Neural progenitor cell (in vitro differentiated cells): Measurements from ENCODE around the gene MSRB1. TPM values are rescaled to one million over a fixed set of nuclear protein-coding genes. Genes with fewer than 3 reads are reported as not detected.

Experiments
- DNase-seq: peaks from one replicate; pipeline ENCODE4 v3.0.0-alpha.2; 2016; ENCODE audit warnings: low spot score
- H2AFZ ChIP-seq: fragments of 200-600 bp; sonication (generic); replicated peaks from 2 replicates; pipeline ENCODE4 v1.6.1; 2016; ENCODE audit warnings: antibody characterized with exemption
- H3F3A ChIP-seq: fragments of 200-600 bp; sonication (generic); 2 replicates; pipeline ENCODE4 v1.6.1; 2016; ENCODE audit warnings: antibody characterized with exemption, low read depth
- H3K27ac ChIP-seq: fragments of 200-600 bp; sonication (generic); 2 replicates; pipeline ENCODE4 v1.5.1; 2016; ENCODE audit warnings: mild to moderate bottlenecking
- H3K27me3 ChIP-seq: fragments of 200-600 bp; sonication (generic); 2 replicates; pipeline ENCODE4 v1.6.1; 2016; ENCODE audit warnings: mild to moderate bottlenecking, moderate library complexity
- H3K36me3 ChIP-seq: fragments of 200-600 bp; sonication (generic); 2 replicates; pipeline ENCODE4 v1.5.1; 2016
- H3K4me1 ChIP-seq: fragments of 200-600 bp; sonication (generic); 2 replicates; pipeline ENCODE4 v1.6.1; 2016; ENCODE audit warnings: mixed run types
- H3K4me2 ChIP-seq: fragments of 200-600 bp; sonication (generic); 2 replicates; pipeline ENCODE4 v1.6.1; 2016
- H3K4me3 ChIP-seq: fragments of 200-600 bp; sonication (generic); 2 replicates; pipeline ENCODE4 v1.5.1; 2016
- H3K79me2 ChIP-seq: fragments of 200-600 bp; sonication (generic); 2 replicates; pipeline ENCODE4 v1.6.1; 2016; ENCODE audit warnings: low read depth
- H3K9ac ChIP-seq: fragments of 200-600 bp; sonication (generic); 2 replicates; pipeline ENCODE4 v1.6.1; 2016
- H3K9me3 ChIP-seq: fragments of 200-600 bp; sonication (generic); 2 replicates; pipeline ENCODE4 v1.5.1; 2016; ENCODE audit warnings: low read depth
- H4K20me1 ChIP-seq: fragments of 200-600 bp; sonication (generic); 2 replicates; pipeline ENCODE4 v1.6.1; 2016; ENCODE audit warnings: low read depth
- H3K27ac Mint-ChIP-seq: 3 replicates; pipeline ENCODE4 v1.8.0; 2021; ENCODE audit warnings: mixed read lengths
- H3K27me3 Mint-ChIP-seq: 2 replicates; pipeline ENCODE4 v1.8.0; 2022; ENCODE audit warnings: low read depth, mild to moderate bottlenecking, inconsistent platforms, moderate library complexity, mixed read lengths; ENCODE audit not compliant: insufficient read depth
- H3K36me3 Mint-ChIP-seq: 3 replicates; pipeline ENCODE4 v1.8.0; 2021; ENCODE audit warnings: mixed read lengths
- H3K4me1 Mint-ChIP-seq: 3 replicates; pipeline ENCODE4 v1.8.0; 2021; ENCODE audit warnings: mixed read lengths
- H3K4me3 Mint-ChIP-seq: 3 replicates; pipeline ENCODE4 v1.8.0; 2021; ENCODE audit warnings: mild to moderate bottlenecking, moderate library complexity, mixed read lengths
- H3K9me3 Mint-ChIP-seq: 3 replicates; pipeline ENCODE4 v1.8.0; 2020; ENCODE audit warnings: mixed read lengths
- EZH2 ChIP-seq: fragments of 200-600 bp; sonication (generic); IDR thresholded peaks from 2 replicates; pipeline ENCODE4 v1.6.1; 2017; ENCODE audit warnings: antibody characterized with exemption, mild to moderate bottlenecking, moderate library complexity
- EZH2phosphoT487 ChIP-seq: fragments of 200-600 bp; sonication (generic); IDR thresholded peaks from 2 replicates; pipeline ENCODE4 v1.6.1; 2017; ENCODE audit warnings: antibody characterized with exemption
- total RNA-seq: library from RNA; depleted of rRNA; stranded (reverse); fragments of >200 nt; gene quantifications from 2 replicates; pipeline ENCODE4 v1.2.3, GENCODE V29; 2015; ENCODE audit warnings: low replicate concordance
- TF ChIP-seq, protein P1 (sequence below): fragments of 200-600 bp; sonication (generic); IDR thresholded peaks from 2 replicates; pipeline ENCODE4 v1.5.1; 2017; ENCODE audit warnings: antibody characterized with exemption, mild to moderate bottlenecking

MSRB1 gene
- total RNA-seq, 1 donor from 2014 or later, result 26.9 TPM

DNA sequence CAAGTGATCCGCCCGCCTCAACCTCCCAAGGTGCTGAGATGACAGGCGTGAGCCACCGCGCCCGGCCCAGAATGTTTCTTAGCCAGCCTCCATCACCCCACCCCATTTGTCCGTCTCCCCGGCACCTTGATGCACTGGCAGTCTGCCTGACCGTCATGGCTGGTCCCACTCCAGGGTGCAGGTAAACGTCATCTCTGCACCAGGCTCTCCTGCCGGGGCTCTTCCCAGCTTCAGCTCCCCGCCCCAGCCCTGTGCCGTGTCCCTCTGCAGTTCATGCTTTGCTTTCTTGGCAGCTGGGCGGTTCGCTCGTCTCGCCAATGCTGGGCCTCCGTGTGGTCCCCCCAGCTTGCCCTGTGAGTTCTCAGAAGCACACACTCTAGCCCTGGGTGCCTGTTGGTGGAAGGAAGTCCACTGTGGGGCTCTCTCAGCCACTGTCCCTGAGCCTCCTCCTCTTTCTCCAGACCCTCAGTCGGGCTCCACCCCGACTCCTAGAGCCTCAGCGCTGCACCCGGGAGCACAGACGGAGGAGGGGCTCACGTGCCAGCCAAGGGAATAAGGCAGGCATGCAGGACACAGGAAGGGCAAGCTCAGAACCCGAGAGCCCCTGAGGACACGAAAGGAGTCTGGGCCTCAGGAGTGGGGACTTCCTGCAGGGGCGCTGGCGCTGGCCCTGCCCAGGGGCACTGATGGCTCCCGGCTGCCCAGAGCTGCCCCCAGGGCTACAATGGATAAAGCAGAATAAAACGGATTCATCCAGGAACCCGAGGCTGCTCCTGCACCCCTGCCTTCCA, 36.7 kb downstream of the MSRB1 start:
- Histone ChIP-seq H3K4me3 (no peak overlapping the region), H3K27ac (no peak overlapping the region), H2AFZ (no peak overlapping the region), H3F3A (peaks cover 9% of the 10 kb centered on the region), H3K4me2 (no peak overlapping the region), H4K20me1 (no peaks in the 10 kb centered on the region), H3K9me3 (no peaks in the 10 kb centered on the region), H3K27me3 (no peaks in the 10 kb centered on the region), H3K36me3 (no peaks in the 10 kb centered on the region), H3K79me2 (no peaks in the 10 kb centered on the region), H3K9ac (no peak overlapping the region), H3K4me1 (peaks cover 18% of the 10 kb centered on the region)
- Mint-ChIP-seq H3K27me3 (peaks cover 9% of the 10 kb centered on the region), H3K36me3 (no peaks in the 10 kb centered on the region), H3K4me3 (no peak overlapping the region), H3K9me3 (no peaks in the 10 kb centered on the region), H3K27ac (peak overlapping the region; percentile 79), H3K4me1 (peaks cover 16% of the 10 kb centered on the region)
- TF ChIP-seq, protein P1, sequence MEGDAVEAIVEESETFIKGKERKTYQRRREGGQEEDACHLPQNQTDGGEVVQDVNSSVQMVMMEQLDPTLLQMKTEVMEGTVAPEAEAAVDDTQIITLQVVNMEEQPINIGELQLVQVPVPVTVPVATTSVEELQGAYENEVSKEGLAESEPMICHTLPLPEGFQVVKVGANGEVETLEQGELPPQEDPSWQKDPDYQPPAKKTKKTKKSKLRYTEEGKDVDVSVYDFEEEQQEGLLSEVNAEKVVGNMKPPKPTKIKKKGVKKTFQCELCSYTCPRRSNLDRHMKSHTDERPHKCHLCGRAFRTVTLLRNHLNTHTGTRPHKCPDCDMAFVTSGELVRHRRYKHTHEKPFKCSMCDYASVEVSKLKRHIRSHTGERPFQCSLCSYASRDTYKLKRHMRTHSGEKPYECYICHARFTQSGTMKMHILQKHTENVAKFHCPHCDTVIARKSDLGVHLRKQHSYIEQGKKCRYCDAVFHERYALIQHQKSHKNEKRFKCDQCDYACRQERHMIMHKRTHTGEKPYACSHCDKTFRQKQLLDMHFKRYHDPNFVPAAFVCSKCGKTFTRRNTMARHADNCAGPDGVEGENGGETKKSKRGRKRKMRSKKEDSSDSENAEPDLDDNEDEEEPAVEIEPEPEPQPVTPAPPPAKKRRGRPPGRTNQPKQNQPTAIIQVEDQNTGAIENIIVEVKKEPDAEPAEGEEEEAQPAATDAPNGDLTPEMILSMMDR, result no peak
- TF ChIP-seq EZH2phosphoT487, result no peak
- peak; percentile 21 for DNase-seq

DNA sequence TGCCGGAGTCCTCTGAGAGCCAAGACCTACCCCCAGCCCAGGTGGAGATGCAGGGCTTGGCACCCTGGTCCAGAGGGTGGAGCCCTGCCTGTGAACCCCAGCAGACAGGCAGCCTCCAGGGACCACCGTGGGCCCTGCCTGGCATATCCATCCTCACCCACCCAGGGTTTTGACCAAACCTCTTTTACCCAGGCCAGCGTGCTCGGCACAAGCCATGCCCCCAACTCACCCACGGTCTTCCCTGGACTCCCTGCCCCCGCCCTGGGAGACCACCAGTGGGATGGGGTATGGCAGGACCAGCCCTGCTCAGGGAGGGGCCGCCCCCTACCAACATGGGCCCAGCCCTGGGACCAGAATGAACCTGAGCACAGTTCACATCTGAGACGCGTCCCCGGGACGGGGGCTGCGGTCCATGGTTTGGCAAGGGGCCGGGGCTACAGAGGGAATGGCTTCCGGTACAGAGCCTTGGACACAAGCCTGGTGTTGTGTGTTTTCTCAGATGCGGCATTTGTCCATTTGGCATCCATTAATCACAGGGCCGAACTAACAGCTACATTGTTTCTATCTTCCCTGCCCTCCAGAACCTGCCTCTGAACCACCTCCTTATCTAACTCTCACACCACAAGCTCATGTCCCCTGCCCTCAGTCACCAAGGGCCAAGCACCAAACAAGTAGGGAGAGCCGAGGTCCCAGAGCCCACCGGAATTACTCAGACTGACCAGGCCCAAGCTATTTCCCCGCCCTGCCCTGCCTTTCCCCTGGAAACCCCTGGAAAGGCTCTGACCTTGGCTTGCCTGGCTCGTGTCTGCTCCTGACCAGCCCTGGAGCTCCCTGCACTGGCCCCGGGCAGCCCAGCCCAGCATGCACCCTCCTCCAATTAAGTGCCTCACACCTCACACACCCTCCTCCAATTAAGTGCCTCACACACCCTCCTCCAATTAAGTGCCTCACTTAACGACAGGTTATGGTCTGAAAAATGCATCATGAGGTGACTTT, 38.9 kb downstream of the MSRB1 start:
- no peaks in the 10 kb centered on the region for H3K27me3 ChIP-seq

DNA sequence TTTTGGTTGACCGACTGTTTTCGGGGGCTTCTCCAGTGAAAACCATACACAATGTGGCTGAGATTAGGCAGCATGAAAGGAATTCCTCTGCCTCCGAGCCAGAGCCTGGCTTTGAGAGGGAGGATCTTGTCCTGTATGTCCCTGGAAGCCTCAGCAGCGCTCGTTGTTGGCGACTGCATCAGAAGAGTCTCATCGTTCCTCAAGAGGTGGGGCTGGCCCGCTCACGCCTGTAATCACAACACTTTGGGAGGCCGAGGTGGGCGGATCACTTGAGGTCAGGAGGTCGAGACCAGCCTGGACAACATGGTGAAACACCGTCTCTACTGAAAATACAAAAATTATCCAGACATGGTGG, 39.8 kb downstream of the MSRB1 start:
- H3K27me3 Mint-ChIP-seq, result peaks cover 9% of the 10 kb centered on the region
- Histone ChIP-seq H3F3A (peaks cover 9% of the 10 kb centered on the region), H3K27me3 (no peaks in the 10 kb centered on the region), H3K4me3 (no peak overlapping the region), H3K4me2 (peak overlapping the region; percentile 50), H4K20me1 (no peaks in the 10 kb centered on the region), H3K9me3 (no peaks in the 10 kb centered on the region), H3K27ac (peak overlapping the region; percentile 9), H3K4me1 (peaks cover 14% of the 10 kb centered on the region), H3K36me3 (no peaks in the 10 kb centered on the region), H3K9ac (no peak overlapping the region), H3K79me2 (no peaks in the 10 kb centered on the region), H2AFZ (peak overlapping the region; percentile 89)
- no peak for TF ChIP-seq EZH2
- TF ChIP-seq EZH2phosphoT487, result no peak
- TF ChIP-seq, protein P1, result no peak
- peaks cover 13% of the 10 kb centered on the region for H3K4me1 Mint-ChIP-seq
- H3K9me3 Mint-ChIP-seq, result no peaks in the 10 kb centered on the region
- peak; percentile 65 for DNase-seq
- peak overlapping the region; percentile 83 for H3K27ac Mint-ChIP-seq
- H3K36me3 Mint-ChIP-seq, result no peaks in the 10 kb centered on the region
- H3K4me3 Mint-ChIP-seq, result no peak overlapping the region

More for the DNA sequence above, 38.9 kb downstream of the MSRB1 start:
- Histone ChIP-seq H3K4me3 (no peak overlapping the region), H3K27ac (no peak overlapping the region), H3F3A (peaks cover 9% of the 10 kb centered on the region), H3K4me2 (no peak overlapping the region), H4K20me1 (no peaks in the 10 kb centered on the region), H2AFZ (no peak overlapping the region), H3K4me1 (peaks cover 18% of the 10 kb centered on the region), H3K36me3 (no peaks in the 10 kb centered on the region), H3K9ac (no peak overlapping the region), H3K9me3 (no peaks in the 10 kb centered on the region), H3K79me2 (no peaks in the 10 kb centered on the region)
- TF ChIP-seq, protein P1, result no peak
- TF ChIP-seq EZH2 (no peak), EZH2phosphoT487 (no peak)
- Mint-ChIP-seq H3K4me3 (no peak overlapping the region), H3K27ac (no peak overlapping the region), H3K4me1 (peaks cover 16% of the 10 kb centered on the region), H3K27me3 (peaks cover 9% of the 10 kb centered on the region), H3K36me3 (no peaks in the 10 kb centered on the region), H3K9me3 (no peaks in the 10 kb centered on the region)
- no peak for DNase-seq
